GM12878 (cell line): ENCODE results near the gene SYMPK. TPM values are rescaled to one million over a fixed set of nuclear protein-coding genes. Genes with fewer than 3 reads are reported as not detected.
A peak's percentile ranks its signal among the peaks of the same experiment; 100 is the strongest.

Experiments used
- ATAC-seq: fragments of 200-7000 bp; cut with Tn5 transposase; 3 replicates; pipeline ENCODE4 v1.9.1; 2020; ENCODE audit warnings: mild to moderate bottlenecking, moderate library complexity
- BruUV-seq: library from RNA; stranded (reverse); fragments of 400-500 nt; replicated peaks from 2 replicates; lab custom pipeline; 2021; lab: Mats Ljungman, UMichigan
- CTCF ChIA-PET: fragments of 300-600 bp; sonication (Branson Sonifier 250); formaldehyde crosslinking; extraction: SDS; loops from one replicate; lab custom pipeline; 2021; ENCODE audit warnings: inconsistent platforms; lab: Yijun Ruan, JAX
- POLR2A ChIA-PET: fragments of 350-600 bp; formaldehyde crosslinking; extraction: SDS; loops from one replicate; lab custom pipeline; 2021; ENCODE audit warnings: inconsistent platforms; lab: Charles Lee
- RAD21 ChIA-PET: fragments of 300-600 bp; sonication (Branson Sonifier 250); formaldehyde crosslinking; loops from one replicate; lab custom pipeline; 2023; ENCODE audit warnings: antibody characterized with exemption; ENCODE audit not compliant: unreplicated experiment; lab: Charles Lee
- SMC1A ChIA-PET: fragments of 300-600 bp; sonication (Branson Sonifier 250); formaldehyde crosslinking; loops from one replicate; lab custom pipeline; 2023; ENCODE audit not compliant: unreplicated experiment, uncharacterized antibody; lab: Charles Lee
- DNase-seq: peaks from one replicate; pipeline ENCODE4 v3.0.0-alpha.2; 2011; ENCODE audit warnings: low read depth, low spot score
- FAIRE-seq: peaks from 3 replicates; lab custom pipeline; 2011; peaks lifted over from hg19 to GRCh38; lab: Jason Lieb, UNC
- H2AFZ ChIP-seq: 2 replicates; pipeline ENCODE4 v1.6.0; 2011; ENCODE audit warnings: low read depth, low read length, control low read depth; ENCODE audit not compliant: control insufficient read depth
- H3K27ac ChIP-seq: 2 replicates; pipeline ENCODE4 v1.5.1; 2011; ENCODE audit warnings: control low read depth; ENCODE audit not compliant: control insufficient read depth, insufficient read depth
- H3K27me3 ChIP-seq, 2 experiments: replicated peaks in 1 of 2; 2 replicates each; pipeline versions ENCODE4 v1.6.0 to v1.6.1; 2011; ENCODE audit warnings: low read length in 1 of 2; ENCODE audit not compliant: control insufficient read depth in 2 of 2, insufficient read depth in 2 of 2
- H3K36me3 ChIP-seq, 2 experiments: 2 replicates each; pipeline ENCODE4 v1.5.1; 2011; ENCODE audit warnings: low read length in 1 of 2; ENCODE audit not compliant: control insufficient read depth in 2 of 2, insufficient read depth in 2 of 2
- H3K4me1 ChIP-seq: 2 replicates; pipeline ENCODE4 v1.6.1; 2011; ENCODE audit warnings: mild to moderate bottlenecking, low read length, moderate library complexity, mixed read lengths; ENCODE audit not compliant: control insufficient read depth, insufficient read depth
- H3K4me2 ChIP-seq: 2 replicates; pipeline ENCODE4 v1.6.0; 2011; ENCODE audit warnings: control low read depth; ENCODE audit not compliant: control insufficient read depth, insufficient read depth
- H3K4me3 ChIP-seq: fragments of 200-600 bp; sonication (generic); 2 replicates; pipeline ENCODE4 v1.5.1; 2016
- H3K79me2 ChIP-seq: 2 replicates; pipeline ENCODE4 v1.6.0; 2011; ENCODE audit warnings: low read length; ENCODE audit not compliant: control insufficient read depth, insufficient read depth
- H3K9ac ChIP-seq: 2 replicates; pipeline ENCODE4 v1.8.0; 2011; ENCODE audit warnings: low read length, control low read depth, mixed read lengths; ENCODE audit not compliant: control insufficient read depth, insufficient read depth
- H3K9me3 ChIP-seq: replicated peaks from 3 replicates; pipeline ENCODE4 v1.5.1; 2011; ENCODE audit warnings: mild to moderate bottlenecking, low read length; ENCODE audit not compliant: control insufficient read depth, insufficient read depth
- H4K20me1 ChIP-seq: 2 replicates; pipeline ENCODE4 v1.6.0; 2011; ENCODE audit not compliant: control insufficient read depth, insufficient read depth
- CBFB ChIP-seq: IDR thresholded peaks from 2 replicates; pipeline ENCODE4 v1.6.1; 2016; ENCODE audit warnings: antibody characterized with exemption, low read depth
- GABPA ChIP-seq: IDR thresholded peaks from 2 replicates; pipeline ENCODE4 v1.6.1; 2014; ENCODE audit warnings: antibody characterized with exemption, low read depth, mild to moderate bottlenecking, inconsistent platforms
- IRF4 ChIP-seq: IDR thresholded peaks from 2 replicates; pipeline ENCODE4 v1.6.1; 2011; ENCODE audit warnings: low read depth, low read length
- MEF2A ChIP-seq: IDR thresholded peaks from 2 replicates; pipeline ENCODE4 v1.6.1; 2011; ENCODE audit warnings: low read depth, mild to moderate bottlenecking, low read length, moderate library complexity; ENCODE audit not compliant: insufficient read depth
- MEF2B ChIP-seq: fragments of 450-650 bp; IDR thresholded peaks from 2 replicates; pipeline ENCODE4 v1.6.1; 2018; ENCODE audit warnings: mild to moderate bottlenecking, moderate library complexity; ENCODE audit not compliant: partially characterized antibody, poor library complexity, severe bottlenecking
- MXI1 ChIP-seq: fragments of 150-350 bp; IDR thresholded peaks from 2 replicates; pipeline ENCODE4 v1.6.1; 2011; ENCODE audit warnings: low read depth, mild to moderate bottlenecking, inconsistent platforms, low read length, improper control_type of control experiment
- PML ChIP-seq: IDR thresholded peaks from 2 replicates; pipeline ENCODE4 v1.6.1; 2012; ENCODE audit warnings: low read length, inconsistent platforms
- POLR2A ChIP-seq: IDR thresholded peaks from 2 replicates; pipeline ENCODE4 v1.6.1; 2011; ENCODE audit warnings: low read depth, mild to moderate bottlenecking, low read length
- POU2F2 ChIP-seq: IDR thresholded peaks from 3 replicates; pipeline ENCODE4 v1.6.1; 2011; ENCODE audit warnings: low read depth, mild to moderate bottlenecking, low read length, borderline replicate concordance
- PRDM15 ChIP-seq: fragments of 450-650 bp; formaldehyde crosslinking; IDR thresholded peaks from 2 replicates; pipeline ENCODE4 v1.4.0; 2020; ENCODE audit warnings: mild to moderate bottlenecking, moderate library complexity
- SIN3A ChIP-seq: IDR thresholded peaks from 2 replicates; pipeline ENCODE4 v1.6.1; 2012; ENCODE audit warnings: low read depth, low read length, improper control_type of control experiment
- SMARCA5 ChIP-seq: fragments of 450-650 bp; IDR thresholded peaks from 2 replicates; pipeline ENCODE4 v1.6.1; 2017; ENCODE audit warnings: mild to moderate bottlenecking
- SRF ChIP-seq, 2 experiments: IDR thresholded peaks; 2 replicates each; pipeline ENCODE4 v1.6.1; 2011; ENCODE audit warnings: low read depth in 2 of 2, low read length in 2 of 2, mild to moderate bottlenecking in 1 of 2, moderate library complexity in 1 of 2
- SUPT20H ChIP-seq: IDR thresholded peaks from 2 replicates; pipeline ENCODE4 v1.6.1; 2011; ENCODE audit warnings: low read depth, mild to moderate bottlenecking, low read length, moderate library complexity, borderline replicate concordance; ENCODE audit not compliant: control insufficient read depth
- USF1 ChIP-seq: IDR thresholded peaks from 2 replicates; pipeline ENCODE4 v1.6.1; 2011; ENCODE audit warnings: borderline replicate concordance, low read depth, mild to moderate bottlenecking, moderate library complexity, mixed read lengths, low read length; ENCODE audit not compliant: insufficient read depth; ENCODE audit errors: extremely low read length
- USF2 ChIP-seq: IDR thresholded peaks from 2 replicates; pipeline ENCODE4 v1.6.1; 2011; ENCODE audit warnings: low read depth, low read length, improper control_type of control experiment, borderline replicate concordance
- ZNF207 ChIP-seq: fragments of 450-650 bp; IDR thresholded peaks from 2 replicates; pipeline ENCODE4 v1.6.1; 2014; ENCODE audit warnings: antibody characterized with exemption, mild to moderate bottlenecking, borderline replicate concordance
- ZNF24 ChIP-seq: fragments of 450-650 bp; IDR thresholded peaks from 2 replicates; pipeline ENCODE4 v1.6.1; 2017; ENCODE audit warnings: antibody characterized with exemption, mild to moderate bottlenecking
- WGBS: methylation state at CpG from one replicate; pipeline ENCODE4 v1.1.6; 2016; ENCODE audit warnings: low lambda C conversion rate; ENCODE audit not compliant: insufficient replicate concordance, insufficient coverage; ENCODE audit errors: missing lambda C conversion rate; 5-methylcytosine and 5-hydroxymethylcytosine counted together
- in situ Hi-C: fragments of 300-500 bp; cut with MboI; formaldehyde crosslinking; loops from 9 replicates; pipeline ENCODE4 v1.14.3; 2018; ENCODE audit warnings: mixed read lengths
- intact Hi-C: fragments of 100-400 bp; cut with micrococcal nuclease; formaldehyde crosslinking; loops from one replicate; pipeline ENCODE4 v1.14.2; 2022; ENCODE audit not compliant: unreplicated experiment
- polyA plus RNA-seq, 11 experiments: library from polyadenylated mRNA; depleted of rRNA in 4 of 11; unstranded in 6 of 11; stranded (reverse) in 5 of 11; fragments of >200 nt; fragmentation: Nextera tagmentation in 4 of 11; fragmentation: Illumina TruSeq in 1 of 11; extraction: Ambion mirVana in 4 of 11; extraction: Trizol in 1 of 11; gene quantifications; 1 replicate in 1 of 11; 2 replicates in 10 of 11; pipeline versions ENCODE4 v1.2.1 to v1.2.3, GENCODE V29; 2011 to 2016; ENCODE audit warnings: inconsistent platforms in 2 of 11, missing spikeins in 2 of 11, low read depth in 1 of 11
- total RNA-seq, 4 experiments: library from RNA; depleted of rRNA in 3 of 4; stranded (reverse); fragments of >200 nt in 3 of 4; fragmentation: Illumina TruSeq in 1 of 4; extraction: Trizol in 1 of 4; gene quantifications; 2 replicates each; pipeline versions ENCODE4 v1.2.1 to v1.2.3, GENCODE V29; 2013 to 2021

SYMPK gene
- total and polyA plus RNA-seq, 10 of the 15 experiments (the other 5 are each of a cell fraction or from before 2014, with no cell fraction given) = 0.49 to 109 (median 42.5) TPM

GRCh38 chr19:45886427-45887199 is 23.7 kb upstream of the SYMPK start:
- POLR2A ChIA-PET = interaction anchor here (0.5 to 9.0 kb wide), 15 partner anchors 11 to 746 kb away, joined by 3 to 178 read pairs (median 4); partner anchors contain the start of genes CALM3, CCDC61, DMWD and FOXA3
- peaks cover 10% of the 10 kb centered on the region for H3K79me2 ChIP-seq
- no peaks in the 10 kb centered on the region for H3K27me3 ChIP-seq
- BruUV-seq = no TSS peak
- peaks cover 0 to 1% of the 10 kb centered on the region in 2 experiments; a peak in 1 of 4 replicates for H3K36me3 ChIP-seq
- H3K4me1 ChIP-seq = peaks cover 20% of the 10 kb centered on the region
- H3K4me2 ChIP-seq = peak overlapping the region; percentile 98
- intact Hi-C loops = loop anchor here (1.0 kb wide), 1 partner anchor 23 kb away; the partner anchor contains the start of gene SYMPK
- peak; percentile 75 for ATAC-seq
- DNase-seq = peak; percentile 73
- H3K27ac ChIP-seq = peak overlapping the region; percentile 95
- 2% methylated on average over 32 of the region's 32 CpGs for WGBS
- H3K9ac ChIP-seq = peak overlapping the region; percentile 89
- peak; percentile 98 for FAIRE-seq
- no peaks in the 10 kb centered on the region for H4K20me1 ChIP-seq
- no peaks in the 10 kb centered on the region for H3K9me3 ChIP-seq
- in situ Hi-C loops = no loop called here
- CTCF ChIA-PET = interaction anchor here (0.9 to 9.1 kb wide), 3 partner anchors 16 to 70 kb away, joined by 4 to 194 read pairs (median 9); partner anchors contain the start of genes FOXA3, MYPOP and SYMPK
- H3K4me3 ChIP-seq = peak overlapping the region; percentile 68
- RAD21 ChIA-PET = interaction anchor here (0.6 to 7.6 kb wide), 10 partner anchors 14 to 156 kb away, joined by 3 to 159 read pairs (median 6); partner anchors contain the start of genes CCDC61, DMWD, FBXO46 and FOXA3
- SMC1A ChIA-PET = interaction anchor here (1.2 to 2.0 kb wide), 4 partner anchors 16 to 109 kb away, joined by 4 to 13 read pairs (median 6); partner anchors contain the start of genes CCDC61, FOXA3, MYPOP and SYMPK
- H2AFZ ChIP-seq = peak overlapping the region; percentile 97
- TF ChIP-seq POLR2A = peak; percentile 63
- 0 out of 4 replicates have a peak, but pooled peaks of 1 of the 2 experiments have one; percentile 46 for TF ChIP-seq SRF (IDR thresholded peaks at IDR 0.05; ENCODE audit: low read depth in 2 of 2, low read length in 2 of 2)
- TF ChIP-seq ZNF207 = no peak
- no peak for TF ChIP-seq MEF2A
- TF ChIP-seq IRF4 = no peak
- TF ChIP-seq GABPA = peak; percentile 91
- peak; percentile 71; the same call in 1 of the 3 replicates for TF ChIP-seq POU2F2
- TF ChIP-seq MXI1 = no peak
- no peak for TF ChIP-seq PRDM15 (CRISPR knock-in tag)
- TF ChIP-seq SUPT20H = no peak
- peak; percentile 58; the same call in 1 of the 2 replicates for TF ChIP-seq SIN3A
- no peak for TF ChIP-seq CBFB
- TF ChIP-seq MEF2B = peak; percentile 17
- no peak for TF ChIP-seq USF2
- TF ChIP-seq USF1 = no peak
- peak; percentile 99 for TF ChIP-seq SMARCA5
- TF ChIP-seq ZNF24 = no peak
- TF ChIP-seq PML = peak; percentile 30; the same call in 1 of the 2 replicates
